Fibroblast of villous mesenchyme (primary cell): Measurements from ENCODE around the gene AIPL1. TPM values are rescaled to one million over a fixed set of nuclear protein-coding genes. Genes with fewer than 3 reads are reported as not detected.
A peak's percentile ranks its signal among the peaks of the same experiment; 100 is the strongest.

Experiments
- DNase-seq: peaks from one replicate; pipeline ENCODE4 v3.0.0-alpha.2; 2010; ENCODE audit warnings: low read depth
- H3K4me3 ChIP-seq: 2 replicates; pipeline ENCODE4 v1.5.1; 2011; ENCODE audit warnings: low read depth, mild to moderate bottlenecking, low read length
- total RNA-seq: library from RNA; depleted of rRNA; stranded (reverse); fragments of >200 nt; gene quantifications from 2 replicates; pipeline ENCODE4 v1.2.3, GENCODE V29; 2012
- TF ChIP-seq, protein P1 (sequence below): IDR thresholded peaks from 2 replicates; pipeline ENCODE4 v1.5.1; 2012; ENCODE audit warnings: low read depth, mild to moderate bottlenecking, low read length; ENCODE audit not compliant: insufficient read depth

AIPL1 gene
- total RNA-seq, 1 donor: not detected

DNA sequence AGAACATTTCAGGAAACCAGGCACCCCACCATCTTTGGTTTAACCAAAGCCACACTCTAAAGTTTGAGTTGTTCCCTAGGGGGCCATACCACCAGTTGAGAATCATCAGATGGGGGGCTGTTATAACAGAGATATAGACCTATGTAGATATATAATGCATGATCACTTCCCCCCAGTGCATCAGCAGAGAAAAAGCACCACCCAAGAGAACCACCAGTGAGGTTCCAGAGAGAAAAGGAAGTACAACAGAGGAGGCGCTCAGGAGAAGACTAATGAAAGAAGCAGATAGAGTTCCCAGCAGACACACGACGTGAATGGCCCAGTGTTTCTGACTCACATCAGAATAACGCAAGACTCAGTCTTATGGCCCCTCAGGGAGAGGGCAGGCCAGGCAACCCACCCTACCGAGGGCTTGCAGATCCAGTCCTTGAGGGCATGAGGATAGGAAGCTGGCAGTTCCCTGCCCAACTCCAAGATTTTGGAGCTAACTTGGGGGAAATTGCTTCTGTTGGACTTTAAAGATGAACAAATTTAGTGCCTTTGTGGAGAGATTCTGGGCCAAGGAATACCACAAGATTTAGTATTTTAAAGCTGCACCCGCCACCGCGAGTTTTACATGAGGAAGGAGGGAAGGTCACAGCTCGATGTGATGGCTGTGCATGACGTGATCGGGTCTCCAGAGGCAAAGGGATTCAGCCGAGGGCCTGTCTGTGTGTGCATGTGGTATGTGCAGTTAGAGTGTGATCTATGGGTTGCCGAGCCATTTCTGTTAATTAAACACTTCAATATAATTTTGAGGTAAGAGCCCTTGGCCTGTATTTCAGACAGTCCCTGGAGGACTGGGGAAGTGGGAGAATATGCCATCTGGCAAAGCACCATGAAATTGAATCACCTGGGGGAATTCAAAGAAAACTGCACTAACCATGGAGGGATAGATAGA, 53.1 kb downstream of the AIPL1 start:
- no peak for DNase-seq
- H3K4me3 ChIP-seq: no peak overlapping the region
- TF ChIP-seq, protein P1, sequence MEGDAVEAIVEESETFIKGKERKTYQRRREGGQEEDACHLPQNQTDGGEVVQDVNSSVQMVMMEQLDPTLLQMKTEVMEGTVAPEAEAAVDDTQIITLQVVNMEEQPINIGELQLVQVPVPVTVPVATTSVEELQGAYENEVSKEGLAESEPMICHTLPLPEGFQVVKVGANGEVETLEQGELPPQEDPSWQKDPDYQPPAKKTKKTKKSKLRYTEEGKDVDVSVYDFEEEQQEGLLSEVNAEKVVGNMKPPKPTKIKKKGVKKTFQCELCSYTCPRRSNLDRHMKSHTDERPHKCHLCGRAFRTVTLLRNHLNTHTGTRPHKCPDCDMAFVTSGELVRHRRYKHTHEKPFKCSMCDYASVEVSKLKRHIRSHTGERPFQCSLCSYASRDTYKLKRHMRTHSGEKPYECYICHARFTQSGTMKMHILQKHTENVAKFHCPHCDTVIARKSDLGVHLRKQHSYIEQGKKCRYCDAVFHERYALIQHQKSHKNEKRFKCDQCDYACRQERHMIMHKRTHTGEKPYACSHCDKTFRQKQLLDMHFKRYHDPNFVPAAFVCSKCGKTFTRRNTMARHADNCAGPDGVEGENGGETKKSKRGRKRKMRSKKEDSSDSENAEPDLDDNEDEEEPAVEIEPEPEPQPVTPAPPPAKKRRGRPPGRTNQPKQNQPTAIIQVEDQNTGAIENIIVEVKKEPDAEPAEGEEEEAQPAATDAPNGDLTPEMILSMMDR: no peak

GRCh38 chr17:6380915-6381438, 53.9 kb downstream of the AIPL1 start:
- H3K4me3 ChIP-seq: no peak overlapping the region
- TF ChIP-seq, protein P1: no peak
- peak; percentile 15 for DNase-seq

DNA sequence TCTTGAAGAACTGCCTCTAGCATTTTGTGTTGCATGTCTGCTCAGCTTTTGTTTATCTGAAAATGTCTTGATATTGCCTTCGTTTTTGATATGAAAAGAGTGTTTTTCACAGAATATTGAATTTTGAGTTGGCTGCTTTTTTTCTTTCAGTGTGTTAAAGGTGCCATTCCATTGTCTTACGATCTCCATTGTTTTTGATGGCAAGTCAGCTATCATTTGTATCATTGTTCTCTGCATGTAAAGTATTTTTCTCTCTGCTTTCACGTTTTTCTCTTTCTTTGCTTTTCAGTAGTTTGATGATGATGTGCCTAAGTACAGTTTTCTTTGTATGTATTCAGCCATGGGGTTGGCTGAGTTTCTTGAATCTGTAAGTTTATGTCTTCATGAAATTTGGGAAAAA, 57.0 kb downstream of the AIPL1 start:
- no peak overlapping the region for H3K4me3 ChIP-seq
- TF ChIP-seq, protein P1: no peak
- DNase-seq: no peak

GRCh38 chr17:6376931-6377361, 58.0 kb downstream of the AIPL1 start:
- no peak for DNase-seq
- TF ChIP-seq, protein P1: no peak

GRCh38 chr17:6374761-6375312, 60.1 kb downstream of the AIPL1 start:
- peak; percentile 7 for DNase-seq
- TF ChIP-seq, protein P1: no peak
- no peak overlapping the region for H3K4me3 ChIP-seq

More at GRCh38 chr17:6376931-6377361, 58.0 kb downstream of the AIPL1 start:
- H3K4me3 ChIP-seq: no peak overlapping the region

- H3K4me3 ChIP-seq: no peak overlapping the region
- DNase-seq: no peak
- TF ChIP-seq, protein P1: no peak
These were observed 60.6 kb downstream of the AIPL1 start for GRCh38 chr17:6374271-6374691.

Other genes starting within 250 kb of the AIPL1 start
- gene PIMREG, start 9.3 kb upstream of the AIPL1 start, total RNA-seq: 18.1 and 18.4 TPM in 2 replicates
- gene PITPNM3, start 121.4 kb upstream of the AIPL1 start, total RNA-seq: under 0.01 and 0.64 TPM in 2 replicates
- 16.1 and 23.3 TPM in 2 replicates for gene KIAA0753, start 205.6 kb upstream of the AIPL1 start, total RNA-seq
- 72.2 and 74.3 TPM in 2 replicates for gene TXNDC17, start 205.9 kb upstream of the AIPL1 start, total RNA-seq
- gene MED31, start 216.5 kb upstream of the AIPL1 start, total RNA-seq: 10.0 and 14.2 TPM in 2 replicates
- gene C17orf100, start 216.6 kb upstream of the AIPL1 start, total RNA-seq: 0.43 and 0.97 TPM in 2 replicates